H1 (cell line): ENCODE measurements around the gene SPACDR. TPM values are rescaled to one million over a fixed set of nuclear protein-coding genes. Genes with fewer than 3 reads are reported as not detected.
A peak's percentile ranks its signal among the peaks of the same experiment; 100 is the strongest.

ENCODE experiments used
- CBX8 ChIP-seq: fragments of 300-800, 300-1000 bp; sonication (generic); IDR thresholded peaks from 2 replicates; pipeline ENCODE4 v1.7.1; 2016; ENCODE audit warnings: low read depth, low read length, borderline replicate concordance
- CTCF ChIP-seq, 3 experiments: IDR thresholded peaks; 1 replicate in 2 of 3; 2 replicates in 1 of 3; pipeline versions ENCODE4 v1.5.1 to v1.6.1; 2011; ENCODE audit warnings: low read length in 3 of 3, mild to moderate bottlenecking in 3 of 3, inconsistent platforms in 2 of 3, low read depth in 1 of 3, moderate library complexity in 1 of 3; ENCODE audit not compliant: insufficient read depth in 1 of 3; ENCODE audit errors: control extremely low read depth in 1 of 3
- E2F6 ChIP-seq: IDR thresholded peaks from 2 replicates; pipeline ENCODE4 v1.6.1; 2012; ENCODE audit warnings: inconsistent platforms
- EZH2 ChIP-seq: fragments of 200-600 bp; sonication (generic); IDR thresholded peaks from 2 replicates; pipeline ENCODE4 v1.7.1; 2012; ENCODE audit warnings: low read depth, mild to moderate bottlenecking, moderate library complexity, low read length, inconsistent platforms; ENCODE audit not compliant: severe bottlenecking
- GABPA ChIP-seq: IDR thresholded peaks from 2 replicates; pipeline ENCODE4 v1.6.1; 2011; ENCODE audit warnings: mild to moderate bottlenecking, low read length, moderate library complexity, borderline replicate concordance; ENCODE audit not compliant: insufficient read depth
- HDAC2 ChIP-seq, 2 experiments: fragments of 300-600 bp in 1 of 2; sonication (generic) in 1 of 2; IDR thresholded peaks; 2 replicates each; pipeline ENCODE4 v1.6.1; 2011 to 2012; ENCODE audit warnings: low read depth in 2 of 2, low read length in 2 of 2, mild to moderate bottlenecking in 2 of 2, moderate library complexity in 2 of 2, borderline replicate concordance in 1 of 2, inconsistent platforms in 1 of 2
- KDM4A ChIP-seq: IDR thresholded peaks from one replicate; pipeline ENCODE4 v1.7.1; 2012; ENCODE audit warnings: low read depth, mild to moderate bottlenecking, moderate library complexity, low read length, inconsistent platforms; ENCODE audit not compliant: severe bottlenecking
- KDM5A ChIP-seq: fragments of 200-600 bp; IDR thresholded peaks from 2 replicates; pipeline ENCODE4 v1.7.1; 2012; ENCODE audit warnings: mild to moderate bottlenecking, low read length, inconsistent platforms, mixed read lengths
- NANOG ChIP-seq: IDR thresholded peaks from 2 replicates; pipeline ENCODE4 v1.6.1; 2011; ENCODE audit warnings: low read length, low read depth, mild to moderate bottlenecking, inconsistent platforms; ENCODE audit not compliant: insufficient read depth, poor library complexity, severe bottlenecking
- POLR2A ChIP-seq, 2 experiments: IDR thresholded peaks; 1 replicate in 1 of 2; 2 replicates in 1 of 2; pipeline ENCODE4 v1.6.1; 2011; ENCODE audit warnings: low read depth in 2 of 2, low read length in 2 of 2, mild to moderate bottlenecking in 2 of 2; ENCODE audit errors: control extremely low read depth in 1 of 2
- POLR2AphosphoS5 ChIP-seq: IDR thresholded peaks from 2 replicates; pipeline ENCODE4 v1.6.1; 2011; ENCODE audit warnings: low read depth, low read length
- RFX5 ChIP-seq: IDR thresholded peaks from 2 replicates; pipeline ENCODE4 v1.6.1; 2011; ENCODE audit warnings: low read depth, low read length, improper control_type of control experiment, borderline replicate concordance
- RXRA ChIP-seq: IDR thresholded peaks from 2 replicates; pipeline ENCODE4 v1.6.1; 2011; ENCODE audit warnings: low read depth, mild to moderate bottlenecking, low read length, moderate library complexity; ENCODE audit not compliant: insufficient read depth
- SIN3A ChIP-seq, 2 experiments: IDR thresholded peaks in 1 of 2; conservative IDR thresholded peaks in 1 of 2; 2 replicates each; pipeline ENCODE4 v1.6.1; 2011 to 2012; ENCODE audit warnings: low read length in 2 of 2, improper control_type of control experiment in 1 of 2, low read depth in 1 of 2, mild to moderate bottlenecking in 1 of 2
- SRF ChIP-seq: IDR thresholded peaks from 2 replicates; pipeline ENCODE4 v1.6.1; 2011; ENCODE audit warnings: mild to moderate bottlenecking, low read depth, low read length, moderate library complexity
- SUZ12 ChIP-seq: fragments of 200-600 bp; sonication (generic); IDR thresholded peaks from 2 replicates; pipeline ENCODE4 v1.6.1; 2012; ENCODE audit warnings: mild to moderate bottlenecking, inconsistent platforms, low read length, moderate library complexity, mixed read lengths
- TAF1 ChIP-seq: IDR thresholded peaks from 2 replicates; pipeline ENCODE4 v1.6.1; 2011; ENCODE audit warnings: mild to moderate bottlenecking, low read depth, low read length
- TAF7 ChIP-seq: optimal IDR thresholded peaks from 2 replicates; pipeline ENCODE3; 2011; ENCODE audit warnings: low read depth, mild to moderate bottlenecking, inconsistent platforms, low read length, moderate library complexity, borderline replicate concordance
- polyA plus RNA-seq, 7 experiments: library from polyadenylated mRNA; depleted of rRNA in 3 of 7; stranded (reverse) in 5 of 7; unstranded in 2 of 7; fragments of >200 nt in 5 of 7; fragments of 200-250 nt in 2 of 7; gene quantifications; 1 replicate in 5 of 7; 2 replicates in 1 of 7; 4 replicates in 1 of 7; pipeline versions ENCODE4 v1.2.1 to v1.2.3, GENCODE V29; 2011 to 2013; ENCODE audit warnings: missing spikeins in 2 of 7, mixed read lengths in 2 of 7
- total RNA-seq: library from RNA; stranded (reverse); fragmentation: NEBNext Ultra II Directional; extraction: Animal tissue kit (Norgen Biotek cat#: 25700); gene quantifications from 2 replicates; pipeline ENCODE4 v1.2.1, GENCODE V29; 2021
- TF ChIP-seq, protein P1 (sequence below): IDR thresholded peaks from 2 replicates; pipeline ENCODE4 v1.6.1; 2011; ENCODE audit warnings: low read depth, mild to moderate bottlenecking, low read length; ENCODE audit not compliant: insufficient read depth

Gene SPACDR
- total and polyA plus RNA-seq, 2 of the 8 experiments (the other 6 are each of a cell fraction or from before 2014, with no cell fraction given) = 0.26 TPM; not detected in 1

- TF ChIP-seq EZH2 (no peak), NANOG (no peak), E2F6 (no peak), KDM4A (no peak), SUZ12 (no peak), TAF1 (no peak), SRF (no peak), KDM5A (no peak), CTCF (IDR thresholded peaks at IDR 0.05; ENCODE audit: control extremely low read depth in 1 of 3, insufficient read depth in 1 of 3, low read depth in 1 of 3, low read length in 3 of 3) (peak; percentile 91 to 98 (median 97)), HDAC2 (IDR thresholded peaks at IDR 0.05; ENCODE audit: borderline replicate concordance in 1 of 2, low read depth in 2 of 2, low read length in 2 of 2) (no peak), CBX8 (no peak), RFX5 (no peak), POLR2AphosphoS5 (no peak), SIN3A (conservative IDR thresholded peaks at IDR 0.05 in 1 of 2, IDR thresholded peaks at IDR 0.05 in 1 of 2; ENCODE audit: low read depth in 1 of 2, low read length in 2 of 2) (0 out of 4 replicates have a peak, but pooled peaks of 1 of the 2 experiments have one; percentile 59), RXRA (no peak), POLR2A (IDR thresholded peaks at IDR 0.05; ENCODE audit: control extremely low read depth in 1 of 2, low read depth in 2 of 2, low read length in 2 of 2) (no peak), TAF7 (no peak), GABPA (peak; percentile 76)
- TF ChIP-seq, protein P1, sequence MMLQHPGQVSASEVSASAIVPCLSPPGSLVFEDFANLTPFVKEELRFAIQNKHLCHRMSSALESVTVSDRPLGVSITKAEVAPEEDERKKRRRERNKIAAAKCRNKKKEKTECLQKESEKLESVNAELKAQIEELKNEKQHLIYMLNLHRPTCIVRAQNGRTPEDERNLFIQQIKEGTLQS = no peak
Measured at GRCh38 chr7:100469227-100470044, 5.4 kb upstream of the SPACDR start (continued).
